GM21390 (cell line): ENCODE data around the gene ZNF587.
"Not testable (repeated sequence)": the region's sequence is repeated elsewhere in the genome, so short reads cannot be mapped to it uniquely, and the experiment has no call there.

Source experiments
- ATAC-seq: cut with Tn5 transposase; IDR thresholded peaks from one replicate; pipeline ENCODE4 v1.9.1; 2021; ENCODE audit not compliant: unreplicated experiment

ZNF587 gene

DNA sequence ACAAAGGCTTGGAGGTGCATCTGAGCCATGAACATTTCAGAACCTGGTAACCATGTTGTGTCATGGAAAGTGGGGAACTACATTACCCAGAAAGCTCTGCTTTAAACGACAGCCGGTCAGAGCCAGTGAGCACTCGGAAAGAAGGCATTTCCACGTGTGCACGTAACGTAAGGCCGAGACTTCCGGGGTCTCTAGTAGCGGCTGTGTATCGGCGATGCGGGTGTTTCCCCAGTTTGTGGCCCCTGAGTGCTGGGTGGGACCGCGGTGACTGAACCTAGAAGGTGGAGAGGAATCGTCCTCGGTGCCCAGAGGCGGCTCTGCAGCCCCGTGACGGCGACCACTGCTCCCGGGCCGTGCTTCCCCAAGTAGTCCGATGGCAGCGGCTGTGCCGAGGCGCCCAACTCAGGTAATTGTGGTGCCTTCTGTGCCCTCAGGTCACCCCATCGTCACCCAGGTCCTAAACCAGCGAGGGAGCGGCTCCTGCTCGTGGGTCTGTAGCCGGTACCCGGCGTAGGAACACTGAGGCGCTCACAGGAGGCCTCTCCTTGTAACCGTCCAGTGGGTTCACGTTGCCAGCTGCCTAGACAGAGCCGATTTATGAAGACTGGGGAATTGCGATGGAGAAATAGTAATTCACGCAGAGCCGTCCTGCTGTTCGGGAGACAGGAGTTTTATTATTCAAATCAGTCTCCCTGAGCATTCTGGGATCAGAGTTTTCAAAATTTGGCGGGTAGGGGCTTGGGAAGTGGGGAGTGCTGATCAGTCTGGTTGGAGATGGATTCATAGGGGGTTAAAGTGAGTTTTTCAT lies at the start of gene ZNF587:
Gene ZNF587, plus strand, starts transcription at position 194 of the 808 bp plus-strand sequence. Its CDS starts 180 bp downstream, at position 374.
- peak; percentile 92 for ATAC-seq

DNA sequence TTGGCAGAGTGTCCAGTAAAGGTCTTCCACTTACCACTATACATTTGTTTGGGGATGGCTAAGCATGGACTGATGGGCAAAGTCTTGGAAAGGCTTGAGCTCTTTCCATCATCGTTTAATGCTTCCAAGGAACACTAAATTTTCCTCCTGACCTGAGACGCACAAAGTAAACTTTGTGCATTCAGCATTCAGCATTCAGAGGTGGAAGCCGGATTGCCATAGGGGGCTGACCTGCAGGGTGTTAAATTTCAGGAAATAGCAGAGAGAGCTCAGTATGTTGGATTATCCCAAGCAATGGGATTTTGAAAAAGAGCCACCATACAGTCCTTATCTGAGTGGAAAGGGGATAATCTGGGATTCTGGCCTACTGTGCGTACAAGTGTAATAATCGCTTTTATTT lies 49.0 kb upstream of the ZNF587 start:
- ATAC-seq = no peak

DNA sequence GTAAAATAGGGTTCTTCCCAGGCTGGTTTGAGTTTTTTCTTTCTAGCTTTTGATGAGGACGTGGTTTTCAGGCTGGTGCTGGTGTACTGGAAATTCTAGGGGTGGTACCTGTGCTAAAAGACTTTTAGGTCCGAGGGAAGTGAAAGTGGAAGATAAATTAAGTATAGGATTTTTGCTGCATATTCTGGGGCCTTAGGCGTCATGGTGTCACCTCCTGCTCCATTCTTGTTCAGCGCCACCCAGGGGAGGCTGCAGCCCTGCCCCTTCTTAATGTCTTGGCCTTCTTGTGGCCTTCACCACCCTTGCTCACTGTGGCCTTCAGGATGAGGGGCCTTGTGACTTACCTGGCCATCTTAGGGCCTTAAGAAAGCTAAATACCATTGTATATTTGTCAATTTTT lies 47.4 kb upstream of the ZNF587 start:
- ATAC-seq = no peak

DNA sequence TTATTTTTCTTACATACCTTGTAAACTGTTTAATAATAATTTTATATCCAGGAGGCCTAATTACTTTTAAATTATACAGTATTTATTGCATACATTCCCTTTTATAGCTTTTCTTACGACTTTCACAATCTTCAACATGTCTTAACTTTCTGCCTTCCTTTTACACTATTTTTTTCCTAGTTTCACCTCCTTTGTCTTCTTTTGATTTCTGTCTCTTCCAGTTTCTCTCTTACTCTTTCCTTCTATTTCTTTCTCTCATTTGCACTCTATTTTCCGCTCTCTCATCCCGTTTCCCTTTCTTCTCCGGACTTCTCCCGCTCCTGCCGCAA lies 46.4 kb upstream of the ZNF587 start:
- no peak for ATAC-seq

DNA sequence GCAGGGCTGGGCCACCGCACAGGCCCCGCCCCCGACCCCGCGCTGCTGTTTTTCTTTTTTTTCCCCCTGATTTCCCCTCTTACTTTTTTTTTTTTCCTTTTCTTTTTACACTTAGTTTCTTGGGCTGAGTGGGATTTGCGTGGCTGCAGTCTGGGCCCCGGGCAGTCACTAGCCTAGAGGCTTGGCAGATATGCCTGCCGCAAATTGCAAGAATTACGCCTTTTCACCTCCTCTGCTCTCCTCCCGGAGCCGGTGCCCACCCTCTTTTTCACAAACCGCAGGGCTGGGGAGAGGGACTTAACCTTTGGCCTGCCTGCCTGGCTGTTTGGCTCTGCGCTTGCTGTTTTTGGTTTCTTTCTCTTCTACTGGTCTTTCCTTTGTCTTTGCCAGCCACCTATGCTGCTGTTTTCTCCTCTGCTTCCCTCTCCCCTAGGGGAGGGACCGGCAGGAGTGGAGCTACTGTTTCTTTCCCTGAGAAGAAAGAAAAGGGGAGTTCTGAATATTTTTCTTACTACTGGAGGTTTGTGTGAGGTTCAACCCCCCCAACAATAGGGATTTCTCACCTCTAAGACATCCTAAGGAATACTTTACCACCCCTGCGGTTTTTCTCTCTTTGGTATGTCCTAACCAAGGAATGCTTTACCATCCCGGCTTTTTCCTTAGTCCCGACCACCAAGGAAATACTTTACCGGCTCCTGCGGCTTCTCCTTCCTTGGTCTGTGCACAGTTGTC lies 45.9 kb upstream of the ZNF587 start:
- ATAC-seq = no peak

DNA sequence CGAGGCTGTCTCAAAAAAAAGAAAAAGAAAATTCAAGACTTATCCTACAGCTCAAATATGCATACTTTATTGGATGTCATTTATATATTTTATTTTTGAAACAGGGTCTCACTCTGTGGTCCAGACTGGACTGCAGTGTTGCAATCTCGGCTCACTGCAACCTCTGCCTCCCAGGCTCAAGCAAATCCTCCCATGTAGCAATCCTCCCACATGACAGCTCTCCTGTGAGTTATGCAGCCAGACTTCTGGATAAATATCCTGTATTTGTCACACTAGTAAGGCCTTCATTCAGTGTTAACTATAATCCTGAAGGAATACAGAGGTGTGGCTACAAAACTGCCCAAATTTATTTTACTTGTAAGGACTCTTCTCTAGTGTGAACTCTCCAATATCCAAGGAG lies 42.1 kb upstream of the ZNF587 start:
- no peak for ATAC-seq

DNA sequence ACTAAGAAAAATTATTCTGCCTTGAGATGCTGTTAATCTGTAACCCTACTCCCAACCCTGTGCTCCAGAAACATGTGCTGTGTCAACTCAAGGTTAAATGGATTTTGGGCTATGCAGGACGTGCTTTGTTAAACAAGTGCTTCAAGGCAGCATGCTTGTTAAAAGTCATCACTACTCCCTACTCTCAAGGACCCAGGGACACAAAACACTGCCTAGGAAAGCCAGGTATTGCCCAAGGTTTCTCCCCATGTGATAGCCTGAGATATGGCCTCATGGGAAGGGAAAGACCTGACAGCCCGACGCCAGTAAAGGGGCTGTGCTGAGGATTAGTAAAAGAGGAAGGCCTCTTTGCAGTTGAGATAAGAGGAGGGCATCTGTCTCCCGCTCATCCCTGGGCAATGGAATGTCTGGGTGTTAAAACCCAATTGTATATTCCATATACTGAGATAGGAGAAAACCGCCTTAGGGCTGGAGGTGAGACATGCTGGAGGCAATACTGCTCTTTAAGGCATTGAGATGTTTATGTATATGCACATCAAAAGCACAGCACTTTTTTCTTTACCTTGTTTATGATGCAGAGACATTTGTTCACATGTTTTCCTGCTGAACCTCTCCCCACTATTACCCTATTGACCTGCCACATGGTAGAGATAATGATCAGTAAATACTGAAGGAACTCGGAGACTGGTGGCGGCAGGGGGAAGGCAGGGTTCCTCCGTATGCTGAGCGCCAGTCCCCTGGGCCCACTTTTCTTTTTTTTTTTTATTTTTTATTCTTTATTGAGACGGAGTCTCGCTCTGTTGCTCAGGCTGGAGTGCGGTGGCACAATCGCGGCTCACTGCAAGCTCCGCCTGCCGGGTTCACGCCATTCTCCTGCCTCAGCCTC lies 39.0 kb upstream of the ZNF587 start:
- not testable (repeated sequence) for ATAC-seq

DNA sequence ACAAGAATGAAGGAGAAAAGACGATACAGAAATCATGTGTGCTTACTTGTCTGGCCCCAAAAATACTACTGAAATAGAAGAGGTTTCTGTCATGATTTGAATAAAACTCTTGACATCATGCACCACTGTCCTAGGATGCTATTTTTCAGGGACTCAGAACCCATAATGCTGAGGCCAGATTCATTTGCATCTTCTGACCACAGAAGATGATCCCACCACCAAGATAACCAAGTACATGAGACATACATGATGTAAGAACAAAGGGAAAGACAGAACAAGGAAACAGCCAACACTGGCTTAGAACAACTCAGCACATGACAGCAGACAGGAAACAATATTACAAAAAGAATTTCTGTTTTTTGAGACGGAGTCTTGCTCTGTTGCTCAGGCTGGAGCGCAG lies 37.4 kb upstream of the ZNF587 start:
- ATAC-seq = peak; percentile 51

DNA sequence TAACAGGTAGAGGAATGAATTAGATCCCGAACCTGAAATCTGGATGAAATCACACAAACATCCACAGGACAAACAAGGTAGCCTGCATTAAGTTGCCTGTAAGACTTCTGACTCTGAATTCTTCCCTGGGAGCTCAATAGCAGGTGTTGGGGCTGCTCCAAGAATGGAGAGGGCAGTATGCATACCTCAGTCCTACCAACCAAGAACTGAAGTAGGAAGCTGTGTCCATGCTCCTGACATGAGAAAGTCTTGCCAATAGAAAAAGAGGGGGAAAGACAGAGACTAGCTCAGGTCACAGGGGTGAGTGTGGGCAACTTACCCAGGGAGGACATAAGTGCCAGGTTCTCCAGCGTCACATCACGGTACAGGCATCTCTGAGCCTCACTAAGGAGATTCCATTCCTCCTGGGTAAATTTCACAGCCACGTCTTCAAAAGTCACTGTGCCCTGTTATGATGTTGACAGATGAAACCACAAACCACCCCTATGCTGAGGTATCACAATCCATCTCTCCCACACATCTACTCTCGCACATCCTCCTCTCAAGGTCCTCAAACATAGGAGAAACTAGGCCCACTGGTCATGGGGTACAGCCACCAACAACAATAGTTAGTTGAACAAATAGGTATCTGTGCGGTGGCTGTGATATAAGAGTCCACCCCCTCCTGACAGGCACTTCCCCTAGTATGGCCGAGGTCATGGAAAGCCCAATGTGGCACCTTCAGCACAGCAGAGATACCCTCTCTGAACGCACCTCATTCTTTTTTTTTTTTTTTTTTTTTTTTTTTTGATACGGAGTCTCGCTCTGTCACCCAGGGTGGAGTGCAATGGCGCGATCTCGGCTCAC lies 36.5 kb upstream of the ZNF587 start:
- ATAC-seq = not testable (repeated sequence)

DNA sequence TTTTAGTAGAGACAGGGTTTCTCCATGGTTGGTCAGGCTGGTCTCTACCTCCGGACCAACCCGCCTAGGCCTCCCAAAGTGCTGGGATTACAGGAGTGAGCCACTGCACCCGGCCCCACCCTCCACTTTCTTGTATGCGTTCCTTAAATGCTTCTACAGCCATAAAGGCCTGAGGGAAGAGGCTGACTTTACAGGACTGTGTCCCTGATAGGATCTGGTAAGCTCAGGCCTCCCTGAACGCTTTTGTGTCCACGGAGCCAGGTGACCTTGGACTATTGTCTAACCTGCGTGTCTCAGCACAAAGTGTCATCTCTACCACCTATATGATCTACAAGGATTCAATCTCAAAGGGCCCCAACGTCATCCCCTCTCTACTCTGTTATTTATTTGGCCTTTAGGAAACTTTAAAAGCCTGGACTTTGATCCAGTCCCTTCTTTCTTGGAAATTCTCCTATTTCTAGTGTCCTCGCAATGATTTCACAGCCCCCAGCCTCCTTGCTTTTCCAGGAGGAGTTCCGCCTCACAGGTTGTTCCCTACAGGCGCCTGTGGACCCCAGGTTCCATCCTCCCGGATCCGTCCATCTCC lies 35.6 kb upstream of the ZNF587 start:
- ATAC-seq = no peak

DNA sequence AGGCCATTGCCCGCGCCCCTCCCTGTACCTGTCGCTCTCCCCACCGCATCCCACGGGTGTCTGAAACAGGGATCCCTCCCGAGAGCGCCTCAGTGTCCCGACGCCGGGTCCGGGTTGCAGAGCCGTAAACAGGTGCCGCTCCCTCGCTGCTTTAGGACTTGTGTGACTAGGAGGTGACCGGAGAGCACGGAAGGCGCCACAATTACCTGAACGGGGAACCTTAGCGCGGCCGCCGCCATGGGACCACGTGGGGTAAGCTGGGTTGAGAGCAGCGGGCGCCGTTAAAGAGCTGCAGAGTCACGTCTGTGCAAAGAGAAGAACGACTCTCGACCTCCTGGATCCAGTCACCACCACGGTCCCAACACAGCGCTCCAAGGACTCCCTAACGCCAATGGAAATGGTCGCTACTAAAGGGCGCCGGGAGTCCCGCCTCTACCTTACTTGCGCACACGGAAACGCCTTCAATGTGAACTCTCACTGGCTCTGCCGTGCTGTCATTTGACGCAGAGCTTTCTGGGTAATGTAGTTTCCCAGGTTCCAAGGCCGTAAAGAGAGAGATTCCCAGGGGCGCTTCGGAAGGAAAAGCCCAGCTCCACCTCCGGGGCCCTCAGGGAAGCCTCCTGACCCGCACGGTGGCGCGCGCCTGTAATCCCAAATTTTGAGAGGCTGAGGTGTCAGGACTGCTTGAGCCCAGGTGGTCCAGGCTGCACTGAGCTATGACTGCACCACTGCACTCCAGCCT lies 35.0 kb upstream of the ZNF587 start, which contains the start of gene ZNF552:
Gene ZNF552, minus strand, starts transcription at position 409 of the 742 bp plus-strand sequence. Its CDS starts 170 bp downstream, at position 239.
- peak; percentile 68 for ATAC-seq

DNA sequence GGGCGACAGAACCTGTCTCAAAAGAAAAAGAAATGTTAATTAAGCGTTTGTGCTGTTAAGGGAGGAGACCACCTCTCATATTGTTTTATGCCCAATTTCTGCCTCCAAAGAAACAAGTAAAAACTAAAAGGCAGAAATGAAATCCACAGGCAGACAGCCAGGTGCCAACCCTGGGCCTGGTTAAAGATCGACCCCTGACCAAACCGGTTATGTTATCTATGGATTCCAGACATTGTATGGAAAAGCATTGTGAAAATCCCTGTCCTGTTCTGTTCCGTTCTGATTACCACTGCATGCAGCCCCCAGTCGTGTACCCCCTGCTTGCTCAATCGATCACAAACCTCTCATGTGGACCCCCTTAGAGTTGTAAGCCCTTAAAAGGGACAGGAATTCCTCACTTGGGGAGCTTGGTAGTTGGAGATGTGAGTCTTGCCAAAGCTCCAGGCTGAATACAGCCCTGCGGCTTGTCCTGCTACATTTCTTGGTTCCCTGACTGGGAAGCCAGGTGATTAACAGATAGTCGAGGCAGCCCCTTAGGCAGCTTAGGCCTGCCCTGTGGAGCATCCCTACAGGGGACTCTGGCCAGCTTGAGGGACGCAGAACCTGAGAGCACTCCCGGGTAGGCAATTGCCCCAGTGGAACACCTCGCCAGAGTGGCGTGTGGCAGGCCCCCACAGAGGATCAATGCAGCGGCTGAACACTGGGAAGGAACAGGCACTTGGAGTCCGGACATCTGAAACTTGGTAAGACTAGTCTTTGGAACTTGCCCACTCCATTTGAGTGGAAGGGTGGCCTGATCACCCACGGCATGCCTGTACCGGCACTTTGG lies 34.2 kb upstream of the ZNF587 start:
- ATAC-seq = no peak

DNA sequence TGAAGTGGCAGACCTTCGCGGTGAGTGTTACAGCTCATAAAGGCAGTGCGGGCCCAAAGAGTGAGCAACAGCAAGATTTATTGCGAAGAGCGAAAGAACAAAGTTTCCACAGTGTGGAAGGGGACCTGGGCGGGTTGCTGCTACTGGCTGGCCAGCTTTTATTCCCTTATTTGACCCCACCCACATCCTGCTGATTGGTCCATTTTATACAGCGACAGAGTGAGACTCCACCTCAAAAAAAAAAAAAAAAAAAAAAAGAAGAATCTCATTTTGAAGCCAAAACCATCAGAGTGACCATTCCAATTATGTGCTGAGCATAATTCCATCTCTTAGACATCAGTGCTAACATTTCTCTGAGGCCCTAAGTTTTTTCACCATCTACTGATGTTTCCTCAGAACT lies 33.0 kb upstream of the ZNF587 start:
- ATAC-seq = no peak

DNA sequence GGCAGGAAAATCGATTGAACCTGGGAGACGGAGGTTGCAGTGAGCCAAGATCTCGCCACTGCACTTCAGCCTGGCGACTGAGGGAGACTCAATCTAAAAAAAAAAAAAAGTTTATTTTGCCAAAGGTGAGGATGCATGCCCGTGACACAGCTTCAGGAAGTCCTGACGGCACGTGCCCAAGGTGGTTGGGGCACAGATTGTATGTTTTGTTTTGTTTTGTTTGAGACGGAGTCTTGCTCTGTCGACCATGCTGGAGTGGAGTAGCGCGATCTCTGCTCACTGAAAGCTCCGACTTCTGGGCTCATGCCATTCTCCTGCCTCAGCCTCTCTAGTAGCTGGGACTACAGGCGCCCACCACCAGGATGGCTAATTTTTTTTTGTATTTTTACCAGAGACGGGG lies 31.7 kb upstream of the ZNF587 start:
- no peak for ATAC-seq

DNA sequence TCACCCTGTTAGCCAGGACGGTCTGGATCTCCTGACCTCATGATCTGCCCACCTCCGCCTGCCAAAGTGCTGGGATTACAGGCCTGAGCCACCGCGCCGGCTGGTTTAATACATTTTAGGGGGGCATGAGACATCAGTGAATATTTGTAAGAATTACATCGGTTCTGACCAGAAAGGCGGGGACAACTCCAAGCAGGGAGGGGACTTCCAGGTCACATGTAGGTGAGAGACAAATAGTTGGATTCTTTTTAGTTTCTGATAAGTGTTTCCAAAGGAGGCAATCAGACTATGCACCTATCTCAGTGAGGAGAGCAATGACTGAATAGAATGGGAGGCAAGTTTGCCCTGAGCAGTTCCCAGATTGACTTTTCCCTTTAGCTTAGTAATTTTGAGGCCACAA lies 31.3 kb upstream of the ZNF587 start:
- ATAC-seq = no peak

DNA sequence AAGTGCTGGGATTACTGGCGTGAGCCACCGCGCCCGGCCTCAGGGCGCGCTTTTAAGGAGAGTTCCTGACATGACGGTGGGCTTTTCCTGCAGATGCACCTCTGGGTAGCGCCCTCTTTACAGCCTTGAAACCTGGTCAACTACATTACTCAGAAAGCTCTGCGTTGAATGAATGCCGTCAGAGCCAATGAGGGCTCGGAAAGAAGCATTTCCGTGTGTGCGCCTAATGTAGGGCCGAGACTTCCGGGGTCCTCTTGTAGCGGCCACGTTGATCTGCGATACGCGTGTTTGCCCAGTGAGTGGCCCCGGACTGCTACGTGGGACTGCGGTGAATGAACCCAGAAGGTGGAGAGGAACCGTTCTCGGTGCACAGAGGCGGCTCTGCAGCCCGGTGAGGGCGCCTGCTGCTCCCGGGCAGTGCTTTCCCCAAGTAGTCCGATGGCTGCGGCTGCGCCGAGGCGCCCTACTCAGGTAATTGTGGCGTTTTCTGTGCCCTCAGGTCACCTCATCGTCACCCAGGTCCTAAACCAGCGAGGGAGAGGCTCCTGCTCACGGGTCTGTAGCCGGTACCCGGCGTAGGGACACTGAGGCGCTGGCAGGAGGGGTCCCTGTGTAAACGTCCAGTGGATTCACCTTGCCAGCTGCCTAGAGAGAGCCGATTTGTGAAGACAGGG lies 30.0 kb upstream of the ZNF587 start:
- ATAC-seq = peak; percentile 83

DNA sequence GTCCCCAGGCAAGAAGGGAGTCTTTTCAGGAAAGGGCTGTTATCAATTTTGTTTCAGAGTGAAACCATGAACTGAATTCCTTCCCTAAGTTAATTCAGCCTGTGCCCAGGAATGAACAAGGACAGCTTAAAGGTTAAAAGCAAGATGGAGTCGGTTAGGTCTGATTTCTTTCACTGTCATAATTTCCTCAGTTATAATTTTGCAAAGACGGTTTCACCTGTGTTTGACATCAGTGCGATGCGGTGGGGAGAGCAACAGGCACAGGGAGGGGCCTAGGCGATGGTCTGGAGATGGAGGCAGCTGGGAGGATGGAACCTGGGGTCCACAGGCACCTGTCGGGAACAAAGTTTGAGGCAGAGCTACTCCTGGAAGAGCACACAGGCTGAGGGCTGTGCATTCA lies 29.1 kb upstream of the ZNF587 start:
- ATAC-seq = no peak

DNA sequence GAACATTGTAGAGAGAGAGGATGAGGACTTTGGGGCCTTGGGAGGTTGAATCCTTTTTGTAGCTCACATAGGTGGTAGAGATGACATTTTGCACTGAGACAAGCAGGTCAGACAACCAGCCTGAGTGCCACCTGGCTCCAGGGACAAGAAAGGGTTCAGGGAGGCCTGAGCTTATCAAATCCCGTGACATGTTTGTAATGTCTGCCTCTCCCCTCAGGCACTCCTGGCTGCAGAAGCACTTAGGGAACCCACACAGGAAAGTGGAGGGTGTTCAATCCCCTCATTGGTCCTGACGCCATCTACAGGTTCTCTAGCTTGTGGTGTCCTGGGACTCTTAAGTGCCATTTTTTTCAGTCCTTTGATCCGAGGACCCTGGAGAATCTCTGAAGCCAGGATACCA lies 28.6 kb upstream of the ZNF587 start:
- not testable (repeated sequence) for ATAC-seq
